Peyer's patch (tissue), 4 donors: Measurements from ENCODE around the gene ADISSP.

Experiments
- POLR2A ChIP-seq, 2 donors: fragments of 450-650 bp; IDR thresholded peaks; one replicate each; pipeline ENCODE4 v1.5.1; 2017; ENCODE audit warnings: antibody characterized with exemption in 2 of 2, mild to moderate bottlenecking in 2 of 2, moderate library complexity in 2 of 2
- TF ChIP-seq, protein P1 (sequence below), 6 experiments: fragments of 450-650 bp in 4 of 6; fragments of 200-600 bp in 2 of 6; sonication (generic) in 1 of 6; IDR thresholded peaks; one replicate each; pipeline ENCODE4 v1.5.1; 2017 to 2019; ENCODE audit warnings: antibody characterized with exemption in 6 of 6, mild to moderate bottlenecking in 3 of 6, moderate library complexity in 1 of 6

GRCh38 chr20:3777716-3778629 is 10.4 kb upstream of the ADISSP start:
- TF ChIP-seq, protein P1, sequence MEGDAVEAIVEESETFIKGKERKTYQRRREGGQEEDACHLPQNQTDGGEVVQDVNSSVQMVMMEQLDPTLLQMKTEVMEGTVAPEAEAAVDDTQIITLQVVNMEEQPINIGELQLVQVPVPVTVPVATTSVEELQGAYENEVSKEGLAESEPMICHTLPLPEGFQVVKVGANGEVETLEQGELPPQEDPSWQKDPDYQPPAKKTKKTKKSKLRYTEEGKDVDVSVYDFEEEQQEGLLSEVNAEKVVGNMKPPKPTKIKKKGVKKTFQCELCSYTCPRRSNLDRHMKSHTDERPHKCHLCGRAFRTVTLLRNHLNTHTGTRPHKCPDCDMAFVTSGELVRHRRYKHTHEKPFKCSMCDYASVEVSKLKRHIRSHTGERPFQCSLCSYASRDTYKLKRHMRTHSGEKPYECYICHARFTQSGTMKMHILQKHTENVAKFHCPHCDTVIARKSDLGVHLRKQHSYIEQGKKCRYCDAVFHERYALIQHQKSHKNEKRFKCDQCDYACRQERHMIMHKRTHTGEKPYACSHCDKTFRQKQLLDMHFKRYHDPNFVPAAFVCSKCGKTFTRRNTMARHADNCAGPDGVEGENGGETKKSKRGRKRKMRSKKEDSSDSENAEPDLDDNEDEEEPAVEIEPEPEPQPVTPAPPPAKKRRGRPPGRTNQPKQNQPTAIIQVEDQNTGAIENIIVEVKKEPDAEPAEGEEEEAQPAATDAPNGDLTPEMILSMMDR (IDR thresholded peaks at IDR 0.05) = peak in 2 of 6 experiments; percentile 2 to 8
- no peak for TF ChIP-seq POLR2A (IDR thresholded peaks at IDR 0.05)
